Renal cortex interstitium (tissue), 11 donors: ENCODE measurements around the gene HOXB4. TPM values are rescaled to one million over a fixed set of nuclear protein-coding genes. Genes with fewer than 3 reads are reported as not detected.

ENCODE experiments used
- DNase-seq, 11 donors: peaks; one replicate each; pipeline ENCODE4 v3.0.0-alpha.2; 2013; ENCODE audit warnings: low read depth in 9 of 11, low spot score in 4 of 11; ENCODE audit errors: extremely low read depth in 1 of 11
- polyA plus RNA-seq, 3 donors: library from polyadenylated mRNA; unstranded; fragments of 120-200 nt; gene quantifications; one replicate each; pipeline ENCODE4 v1.2.1, GENCODE V29; 2013; ENCODE audit not compliant: insufficient read length in 3 of 3

The HOXB4 gene
- polyA plus RNA-seq, 3 donors = 12.3 to 26.4 (median 15.6) TPM

DNA sequence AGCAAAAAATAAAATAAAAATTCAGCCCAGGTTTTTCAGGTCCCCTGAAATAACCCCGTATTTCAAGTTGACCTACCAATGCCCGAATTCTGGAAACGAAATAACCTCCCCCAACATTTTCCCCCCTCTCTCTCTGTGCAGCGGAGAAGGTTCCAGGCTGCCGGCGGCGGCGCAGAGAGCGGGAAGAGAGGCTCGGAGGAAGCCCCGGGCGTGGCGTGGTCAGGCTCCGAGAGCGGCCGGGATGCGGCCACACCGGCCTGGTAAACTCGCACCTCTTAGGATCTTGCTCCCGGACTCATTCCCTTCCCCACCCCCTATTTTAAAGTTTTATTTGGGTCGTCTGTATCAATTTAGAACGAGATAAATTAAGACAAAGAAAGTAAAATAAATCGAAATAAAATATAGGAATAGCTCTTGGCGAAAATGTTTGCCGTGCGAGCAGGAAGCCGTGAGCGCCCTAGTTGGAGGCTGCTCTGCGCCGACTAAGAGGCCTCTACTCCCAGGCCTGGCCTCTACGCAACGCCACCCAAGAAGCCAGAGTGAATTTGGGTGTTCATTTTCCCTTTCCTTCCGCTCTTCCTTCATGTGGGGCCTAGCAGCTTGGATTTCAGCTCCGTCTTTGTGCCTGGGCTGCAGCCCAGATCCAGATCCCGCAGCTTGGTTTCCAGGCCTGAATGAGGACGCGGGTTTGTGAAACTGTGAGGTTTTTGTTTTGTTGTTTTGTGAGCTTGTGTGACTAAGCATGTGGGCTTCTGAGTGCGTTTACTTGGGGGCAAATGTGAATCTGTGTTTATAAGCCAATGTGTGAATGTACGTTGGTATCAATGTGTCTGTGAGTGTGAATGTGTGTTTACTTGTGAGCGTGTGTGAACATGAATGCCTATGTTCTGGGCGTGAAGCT, 28.1 kb upstream of the HOXB4 start:
- no peak for DNase-seq

GRCh38 chr17:48605409-48605919, 27.3 kb upstream of the HOXB4 start:
- no peak for DNase-seq

- peak in 6 of 11 donors; percentile 81 to 91 (median 88) for DNase-seq
Observed at GRCh38 chr17:48604770-48605329, 26.7 kb upstream of the HOXB4 start, which contains the start of gene HOXB6. Gene HOXB6, minus strand, starts transcription at chr17:48604986. Its CDS starts 6,836 bp downstream, at chr17:48598150.

DNA sequence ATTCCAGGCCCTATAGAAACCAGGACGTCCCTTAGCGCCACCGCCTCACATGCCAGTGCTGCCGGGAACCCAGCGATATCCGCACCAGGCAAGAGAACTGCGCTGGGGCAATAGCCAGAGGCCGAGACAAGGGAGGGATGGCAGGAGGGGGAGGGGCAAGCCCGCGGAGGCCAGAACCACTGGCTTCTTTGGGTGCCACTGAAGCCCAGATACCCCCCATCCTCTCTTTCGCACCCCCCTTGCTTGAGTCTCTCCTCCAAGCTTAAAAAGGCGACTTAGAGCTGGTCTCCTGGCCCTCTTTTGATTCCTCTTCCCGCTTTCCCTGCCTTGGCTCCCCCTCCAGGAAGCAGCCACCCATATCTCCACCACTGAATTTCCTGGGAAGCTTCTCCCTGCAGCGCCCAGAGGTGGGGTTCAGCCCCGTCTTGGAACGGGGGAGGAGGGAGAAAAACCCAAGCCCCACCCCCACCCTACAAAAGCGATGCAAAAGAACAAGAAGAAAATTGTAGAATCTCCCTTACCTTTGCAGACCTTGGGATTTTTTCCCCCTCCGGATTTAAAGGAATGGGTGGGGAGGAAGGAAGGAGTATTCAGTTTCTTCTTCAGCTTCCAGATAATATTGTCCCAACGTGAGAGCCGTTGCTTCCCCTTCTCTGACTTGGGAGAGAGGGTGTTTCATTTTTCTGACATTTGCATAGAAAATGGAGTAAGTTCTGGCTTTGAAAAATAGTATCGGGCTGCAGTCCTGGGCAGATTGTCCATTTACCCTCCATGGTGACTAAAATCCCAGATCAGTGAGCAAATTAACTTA, 26.0 kb upstream of the HOXB4 start:
- no peak for DNase-seq

- DNase-seq = no peak
Observed at GRCh38 chr17:48601539-48602425, 23.6 kb upstream of the HOXB4 start.

DNA sequence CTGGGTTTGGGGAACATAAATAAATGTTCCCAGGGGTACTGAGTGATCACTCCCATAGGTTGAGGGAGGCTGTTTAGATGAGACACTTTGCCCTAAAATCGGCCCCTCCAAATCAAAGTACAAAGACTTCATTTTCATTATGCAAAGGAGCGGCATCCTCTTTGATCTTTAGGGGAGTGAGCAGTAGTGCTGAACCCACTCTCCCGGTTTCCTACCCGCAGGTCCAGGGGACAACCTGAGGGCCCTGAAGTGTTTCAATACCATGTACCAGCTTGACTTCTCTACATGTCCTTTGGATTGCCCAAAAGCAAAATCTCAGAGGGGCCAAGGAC, 23.0 kb upstream of the HOXB4 start:
- no peak for DNase-seq

- no peak for DNase-seq
Observed at GRCh38 chr17:48600244-48601098, 22.3 kb upstream of the HOXB4 start.

DNA sequence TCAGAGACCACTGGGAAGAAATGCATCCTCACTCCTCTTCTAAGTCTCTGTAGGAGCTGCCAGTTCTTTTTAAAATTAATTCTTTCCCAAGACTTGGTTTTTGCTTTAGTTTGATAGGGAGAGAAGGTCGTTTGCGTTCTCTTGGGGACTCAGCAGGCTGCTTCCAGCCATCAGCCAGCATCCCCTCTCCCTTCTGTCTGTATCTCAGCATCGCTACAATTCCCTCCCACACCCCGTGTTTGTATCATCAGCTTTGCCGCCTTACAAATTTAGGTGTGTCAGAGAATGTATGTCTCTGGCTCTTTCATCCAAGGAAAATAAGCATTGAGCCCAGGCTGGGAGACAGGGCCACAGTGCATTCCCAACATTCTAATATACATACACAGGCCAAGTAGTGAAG, 21.2 kb upstream of the HOXB4 start:
- DNase-seq = no peak

DNA sequence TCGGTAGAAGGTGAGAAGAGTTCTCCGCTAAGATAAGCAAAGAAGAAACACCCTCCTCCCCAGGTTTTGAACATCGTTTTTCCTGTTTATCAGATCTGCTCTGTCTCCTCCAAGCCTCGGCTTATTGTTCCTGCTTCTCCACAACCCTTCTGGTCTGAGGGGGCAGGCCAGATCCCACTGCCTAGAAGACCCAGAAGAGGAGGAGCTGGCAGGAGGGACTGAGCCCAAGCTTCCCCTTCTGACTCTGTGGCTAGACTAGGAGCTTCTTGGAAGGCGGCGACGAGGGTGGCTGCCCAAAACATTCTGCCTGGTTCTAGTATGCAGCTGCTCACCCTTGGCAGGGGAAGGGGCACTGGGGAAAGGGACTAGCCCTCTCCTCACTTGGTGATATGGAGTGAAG, 20.6 kb upstream of the HOXB4 start:
- no peak for DNase-seq

DNA sequence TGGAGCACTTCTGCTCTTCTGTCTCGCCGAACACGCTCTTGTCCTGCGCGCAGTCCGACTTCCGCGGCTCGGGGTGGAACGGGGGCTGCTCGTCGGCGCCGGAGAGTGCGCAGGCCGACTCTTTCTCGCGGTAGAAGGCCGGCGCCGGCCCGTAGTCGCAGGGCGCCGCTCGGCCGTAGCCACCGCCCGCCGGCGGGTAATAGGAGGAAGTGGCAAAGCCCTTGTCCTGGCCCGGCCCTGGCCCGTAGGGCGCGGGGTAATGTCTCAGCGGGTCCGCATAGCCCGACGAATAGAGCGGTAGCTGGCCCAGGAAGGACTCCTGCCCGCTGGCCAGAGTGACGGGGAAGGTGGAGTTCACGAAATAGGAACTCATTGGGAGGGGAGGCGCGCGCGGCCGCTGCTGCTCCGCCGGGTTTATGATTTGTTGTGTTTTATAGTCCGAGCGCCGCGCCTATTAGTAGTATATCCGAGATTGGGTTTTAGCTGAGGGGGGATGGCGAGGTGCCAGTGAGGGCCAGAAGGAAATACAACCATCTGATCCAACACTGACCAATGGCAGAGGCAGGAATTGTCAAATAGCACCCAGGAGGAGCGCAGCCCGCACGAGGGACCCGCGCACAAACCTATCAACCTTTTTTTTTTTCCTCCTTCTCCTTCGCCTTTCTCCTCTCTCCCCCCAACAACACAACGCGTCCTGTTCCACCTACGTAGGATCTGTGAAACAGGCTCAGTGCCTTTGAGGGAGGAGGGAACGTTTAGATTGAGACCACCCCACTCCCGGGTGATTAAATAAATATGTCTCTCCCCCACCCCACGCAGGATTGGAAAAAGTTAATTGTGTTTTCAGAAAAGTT, 19.9 kb upstream of the HOXB4 start:
- no peak for DNase-seq

DNA sequence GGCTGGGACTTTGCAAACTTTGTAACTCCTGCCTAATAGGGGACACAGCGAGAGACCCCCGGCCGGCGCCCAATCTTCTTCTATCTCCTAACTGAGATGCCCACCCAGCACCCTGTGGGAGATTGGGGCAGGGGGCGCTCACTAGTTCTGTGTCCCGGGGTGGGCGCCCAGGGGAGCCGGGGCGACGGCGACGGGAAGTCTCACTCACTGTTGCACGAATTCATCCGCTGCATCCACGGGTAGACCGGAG, 19.3 kb upstream of the HOXB4 start:
- DNase-seq = no peak

DNA sequence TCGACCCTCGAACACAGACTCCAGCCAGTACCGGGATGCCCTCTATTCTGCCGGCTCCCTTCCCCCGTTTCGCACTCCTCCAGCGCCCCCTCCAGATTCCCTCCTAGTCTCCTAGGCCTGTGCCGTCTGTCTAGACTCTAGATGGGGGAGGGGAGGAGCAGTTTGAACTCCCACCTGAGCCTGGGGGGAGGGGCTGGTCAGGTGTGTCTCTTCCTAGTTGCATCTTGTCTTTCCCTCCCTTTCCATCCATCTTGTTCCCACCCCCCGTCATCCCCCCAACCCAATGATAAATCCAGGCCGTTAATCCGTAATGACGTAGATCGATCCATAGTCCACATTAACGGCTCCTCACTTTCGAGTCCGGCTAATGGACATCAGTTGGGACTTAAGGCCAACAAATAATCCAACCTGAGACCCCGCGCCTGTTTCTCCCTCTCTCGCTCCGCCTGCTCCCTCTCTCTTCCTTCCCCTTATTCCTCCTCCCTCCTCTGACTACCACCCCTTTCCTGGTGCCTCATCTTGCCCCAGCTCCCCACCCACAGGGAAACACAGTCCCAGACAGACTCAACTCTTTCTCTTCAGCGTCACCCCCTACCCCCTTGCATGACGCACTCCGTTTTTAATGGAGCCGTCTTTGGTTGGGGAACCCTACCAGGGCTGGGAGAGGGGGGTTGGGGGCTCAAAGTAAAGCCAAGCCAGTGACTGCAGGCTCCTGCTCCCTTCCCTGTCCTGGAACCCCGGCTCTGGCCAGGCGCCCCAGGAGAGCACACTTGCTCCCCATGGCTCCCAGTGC, 18.8 kb upstream of the HOXB4 start:
- no peak for DNase-seq

GRCh38 chr17:48596000-48596734, 18.0 kb upstream of the HOXB4 start:
- DNase-seq = no peak

GRCh38 chr17:48595278-48595999, 17.3 kb upstream of the HOXB4 start:
- DNase-seq = no peak

DNA sequence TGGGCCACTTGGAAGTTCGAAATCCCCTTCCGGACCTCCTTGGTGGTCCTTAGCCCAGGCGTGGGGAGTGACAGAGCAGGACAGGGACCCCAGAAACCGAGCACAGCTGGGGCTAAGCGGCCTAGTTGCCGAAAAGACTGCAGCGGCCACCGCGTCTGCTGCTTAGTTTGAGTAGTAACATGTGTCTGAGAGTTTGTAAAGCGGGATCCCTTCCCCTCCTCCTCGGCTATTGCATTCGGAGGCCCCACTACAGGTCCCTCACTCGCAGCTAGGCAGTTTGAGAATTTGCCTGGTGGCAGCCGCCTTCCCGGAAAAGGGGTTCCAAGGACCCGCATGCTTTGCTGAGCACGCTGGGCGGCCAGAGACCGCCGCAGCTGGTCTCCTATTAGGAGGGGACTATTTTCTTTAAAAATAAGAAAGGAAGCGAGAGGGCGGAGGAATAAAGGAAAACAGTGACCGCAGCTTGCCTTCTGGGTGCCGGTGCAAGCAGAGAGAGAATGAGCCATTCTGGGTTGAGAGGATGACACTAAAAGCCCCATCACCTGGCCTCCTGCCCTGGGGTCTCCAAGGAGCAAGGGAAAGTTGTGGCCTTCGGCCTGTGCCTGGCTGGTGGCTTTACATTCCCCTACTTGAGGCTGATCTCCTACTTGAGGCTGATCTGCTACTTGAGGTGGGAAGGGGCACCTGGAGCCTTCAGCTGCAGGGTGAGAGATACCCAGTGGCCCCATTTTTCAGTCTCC, 16.6 kb upstream of the HOXB4 start:
- no peak for DNase-seq
